ENCODE results near the gene DCUN1D4.

The DCUN1D4 gene

DNA sequence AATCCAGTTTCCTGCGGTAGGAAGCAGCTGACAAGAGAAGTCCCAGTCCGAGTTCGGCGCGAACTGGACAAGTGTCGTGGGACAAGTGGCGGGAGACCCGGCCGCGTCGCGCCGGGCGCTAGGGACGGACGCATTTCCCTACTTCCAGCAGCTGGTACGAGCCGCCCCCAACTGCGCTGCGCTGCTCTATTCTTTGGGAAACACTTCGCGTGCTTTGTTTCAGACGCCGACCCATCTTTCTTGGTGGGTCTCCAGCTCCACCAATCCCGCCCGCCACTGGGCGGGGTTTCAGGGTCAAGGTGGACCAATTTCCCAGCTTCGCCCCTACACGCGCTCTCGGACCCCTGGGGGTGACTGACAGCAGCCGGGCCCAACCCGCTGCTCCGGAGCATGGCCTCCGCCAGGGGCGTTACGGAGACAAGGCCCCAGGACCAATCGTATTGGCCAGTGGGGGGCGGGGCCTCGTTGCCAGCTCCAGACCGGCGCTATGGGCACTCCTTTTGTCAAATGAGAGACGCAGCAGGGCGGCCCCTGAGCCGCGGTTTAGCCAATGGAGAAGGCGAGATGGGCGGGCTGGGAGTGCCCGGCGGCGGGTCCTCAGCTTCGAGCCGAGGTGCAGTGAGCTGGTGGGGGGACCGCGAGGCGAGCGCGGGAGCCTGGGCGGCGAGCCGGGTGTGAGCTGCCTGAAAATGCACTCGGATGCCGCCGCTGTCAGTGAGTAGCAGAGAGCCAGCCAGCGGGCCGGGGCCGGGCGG, at the start of gene DCUN1D4:
DCUN1D4 (plus strand) TSS at position 600 of the 755 bp plus-strand sequence; CDS start at position 690, 90 bp downstream.
- in situ Hi-C loops (cut with MboI; ENCODE audit: low sequenced_read_pairs): no loop called here

DNA sequence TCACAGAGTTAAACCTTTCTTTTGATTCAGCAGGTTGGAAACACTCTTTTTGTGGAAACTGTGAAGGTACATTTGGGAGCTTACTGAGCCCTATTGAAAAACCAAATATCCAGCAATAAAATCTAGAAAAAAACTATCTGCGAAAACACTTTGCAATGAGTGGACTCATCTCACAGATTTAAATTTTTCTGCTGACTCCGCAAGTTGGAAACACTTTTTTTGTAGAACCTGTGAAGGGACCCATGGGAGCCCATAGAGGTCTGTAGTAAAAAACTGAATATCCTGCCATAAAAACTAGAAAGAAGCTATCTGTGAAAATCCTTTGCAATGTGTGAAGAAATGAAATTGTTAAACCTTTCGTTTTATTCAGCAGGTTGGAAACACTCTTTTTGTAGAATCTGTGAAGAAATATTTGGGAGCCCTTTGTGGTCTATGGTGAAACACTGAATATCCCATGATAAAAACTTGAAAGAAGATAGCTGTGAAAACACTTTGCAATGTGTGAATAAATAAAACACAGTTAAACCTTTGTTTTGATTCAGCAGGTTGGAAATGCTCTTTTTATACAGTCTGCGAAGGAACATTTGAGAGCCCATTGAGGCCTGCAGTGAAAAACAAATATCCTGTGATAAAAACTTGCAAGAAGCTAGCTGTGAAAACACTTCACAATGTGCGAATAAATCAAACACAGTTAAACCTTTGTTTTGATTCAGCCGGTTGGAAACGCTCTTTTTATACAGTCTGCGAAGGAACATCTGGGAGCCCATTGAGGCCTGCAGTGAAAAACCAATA, 22.3 kb upstream of the DCUN1D4 start:
- in situ Hi-C loops (cut with MboI; ENCODE audit: low sequenced_read_pairs): no loop called here

DNA sequence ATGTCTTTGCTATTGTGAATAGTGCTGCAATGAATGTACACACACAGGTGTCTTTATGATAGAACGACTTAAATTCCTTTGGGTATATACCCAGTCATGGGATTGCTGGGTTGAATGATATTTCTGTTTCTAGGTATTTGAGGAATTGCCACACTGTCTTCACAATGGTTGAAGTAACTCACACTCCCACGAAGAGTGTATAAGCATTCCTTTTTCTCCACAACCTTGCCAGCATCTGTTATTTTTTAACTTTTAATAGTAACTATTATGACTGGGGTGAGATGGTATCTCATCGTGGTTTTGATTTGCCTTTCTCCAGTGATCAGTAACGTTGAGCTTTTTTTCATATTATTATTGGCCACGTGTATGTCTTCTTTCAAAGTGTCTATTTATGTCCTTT, 17.6 kb upstream of the DCUN1D4 start:
- in situ Hi-C loops (cut with MboI; ENCODE audit: low sequenced_read_pairs): no loop called here

DNA sequence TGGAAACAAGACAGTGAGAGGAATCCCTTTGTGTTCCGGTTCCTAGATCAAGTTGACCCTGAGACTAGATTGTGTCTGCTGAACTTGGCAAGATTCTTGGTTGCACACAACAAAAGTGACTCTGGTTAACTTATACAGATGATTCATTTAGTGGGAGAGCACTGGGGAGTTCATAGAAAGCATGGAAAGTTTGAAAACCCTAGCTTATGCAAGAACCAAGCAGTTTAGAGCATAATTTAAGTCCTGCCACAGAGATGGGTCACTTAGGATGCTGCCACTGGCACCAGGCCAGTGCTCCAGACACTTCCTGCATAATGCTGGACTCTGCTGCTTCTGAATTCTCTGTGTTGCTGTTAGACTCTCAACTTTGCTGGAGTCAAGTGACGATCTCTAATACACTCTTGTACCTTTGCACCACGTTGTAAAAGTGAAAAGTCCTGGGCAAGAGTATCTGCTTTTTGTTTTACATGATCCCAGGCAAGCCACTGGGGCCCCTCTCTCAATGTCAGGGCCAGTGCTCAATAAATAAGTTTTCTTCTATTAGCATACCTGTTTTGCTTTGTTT, 12.7 kb upstream of the DCUN1D4 start:
- in situ Hi-C loops (cut with MboI; ENCODE audit: low sequenced_read_pairs): no loop called here

DNA sequence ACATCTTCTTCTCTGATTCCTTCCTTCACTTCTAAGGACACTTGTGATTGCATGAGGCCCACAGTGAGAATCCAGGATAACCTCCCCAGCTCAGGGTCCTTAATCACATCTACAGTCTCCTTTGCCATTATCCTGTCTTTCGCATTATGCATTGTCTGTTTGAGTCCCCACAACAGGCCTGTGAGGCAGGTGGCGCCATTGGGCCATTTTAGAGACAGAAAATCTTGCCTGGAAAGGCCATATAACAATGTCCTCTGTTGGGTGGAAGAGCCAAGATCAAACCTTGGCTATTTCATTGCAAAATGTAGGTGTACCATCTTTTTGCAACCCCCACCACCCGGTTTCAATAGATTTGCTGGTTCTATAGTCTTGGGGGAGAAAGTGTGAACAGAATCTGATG, 11.8 kb upstream of the DCUN1D4 start:
- in situ Hi-C loops (cut with MboI; ENCODE audit: low sequenced_read_pairs): no loop called here

DNA sequence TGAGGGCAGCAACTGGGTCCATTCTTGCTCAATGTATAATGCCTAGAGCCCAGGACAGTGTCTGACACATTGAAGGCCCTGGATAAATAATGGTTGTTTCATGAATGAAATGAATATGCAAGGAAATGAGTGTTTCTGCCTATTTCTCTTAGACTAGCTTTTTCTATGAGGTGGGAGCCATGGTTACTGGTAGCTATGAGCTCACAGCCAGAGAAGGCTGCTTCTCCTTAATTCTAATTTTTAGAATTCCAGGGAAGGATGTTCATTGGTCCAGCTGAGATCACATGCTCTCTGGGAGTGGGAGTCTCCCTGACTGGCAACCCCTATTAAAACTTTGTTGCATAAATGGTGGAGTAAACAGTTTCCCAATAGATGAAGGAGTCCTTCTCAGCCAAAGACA, 9.7 kb upstream of the DCUN1D4 start:
- in situ Hi-C loops (cut with MboI; ENCODE audit: low sequenced_read_pairs): no loop called here

DNA sequence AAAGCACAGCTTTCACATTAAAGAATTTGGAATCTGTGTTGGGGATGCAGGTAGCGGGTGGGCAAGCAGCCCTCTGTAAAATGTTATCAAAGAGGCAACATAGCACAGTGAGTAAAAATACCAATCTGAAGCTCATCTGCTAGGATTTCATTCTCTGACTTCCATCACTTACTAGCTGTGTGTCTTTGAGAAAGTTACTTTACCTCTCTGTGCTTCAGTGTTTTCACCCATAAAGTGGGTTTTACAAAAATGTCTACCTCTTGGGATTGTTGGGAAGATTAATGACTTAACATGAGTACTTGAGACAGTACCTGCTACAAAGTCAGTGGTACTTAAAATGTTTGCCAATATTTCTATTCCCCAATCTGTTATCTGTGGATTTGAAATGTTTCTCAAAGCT, 7.9 kb upstream of the DCUN1D4 start:
- in situ Hi-C loops (cut with MboI; ENCODE audit: low sequenced_read_pairs): no loop called here

DNA sequence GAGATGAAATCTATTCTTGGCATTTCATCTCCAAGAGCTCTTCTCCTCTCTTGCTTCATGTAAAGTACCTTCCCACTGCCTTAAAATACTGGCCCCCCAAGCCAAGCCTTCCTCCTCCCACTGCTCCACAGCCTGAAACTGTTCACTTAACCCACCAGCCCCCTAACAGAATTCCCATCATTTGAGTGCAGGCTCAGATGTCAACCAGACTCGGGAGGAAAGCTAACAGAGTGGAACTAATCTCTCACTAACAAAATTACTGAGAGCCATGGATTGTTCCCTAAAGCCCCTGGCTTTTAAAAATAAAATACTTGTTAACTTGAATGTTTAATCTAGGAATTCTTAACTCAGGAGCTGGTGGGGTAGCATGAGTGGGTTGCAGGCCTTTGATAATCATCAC, 7.1 kb upstream of the DCUN1D4 start:
- in situ Hi-C loops (cut with MboI; ENCODE audit: low sequenced_read_pairs): no loop called here

DNA sequence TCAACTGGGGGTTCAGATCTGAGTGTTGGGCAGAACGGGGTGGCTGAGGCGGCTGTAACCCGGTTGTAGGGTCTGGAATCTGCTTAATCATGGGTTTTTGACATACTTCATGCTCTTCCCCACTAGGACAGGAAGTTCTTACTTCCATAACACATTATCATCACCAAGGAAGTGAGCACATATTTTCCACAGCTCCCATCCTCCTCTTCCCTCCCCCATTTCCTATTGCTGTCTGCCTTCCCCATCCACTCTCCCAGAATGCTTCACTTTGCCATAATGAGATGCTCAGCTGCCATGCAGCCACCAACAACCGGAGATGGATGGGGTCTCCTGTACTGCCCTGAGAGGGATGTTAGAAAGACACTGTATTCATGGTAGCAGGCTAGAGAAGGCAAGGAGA, 6.4 kb upstream of the DCUN1D4 start:
- in situ Hi-C loops (cut with MboI; ENCODE audit: low sequenced_read_pairs): no loop called here

DNA sequence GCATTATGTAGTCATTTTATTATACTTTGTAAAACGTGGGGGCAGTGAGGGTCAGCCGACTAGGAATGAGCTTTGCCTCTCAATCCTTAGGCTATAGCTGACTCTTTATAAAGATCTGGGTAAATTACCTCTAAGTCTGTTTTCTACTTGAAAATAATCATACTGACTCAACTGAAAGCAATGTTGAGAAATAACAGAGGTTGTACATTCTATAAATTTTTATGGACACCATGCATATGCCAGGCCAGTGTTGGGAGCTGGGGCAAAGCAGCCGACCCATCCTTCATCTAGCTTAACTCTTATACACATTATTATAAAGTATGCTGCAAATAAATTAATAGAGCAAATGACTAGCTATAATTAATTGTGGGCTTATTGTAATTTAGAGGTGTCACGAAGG, 2.2 kb upstream of the DCUN1D4 start:
- in situ Hi-C loops (cut with MboI; ENCODE audit: low sequenced_read_pairs): no loop called here

DNA sequence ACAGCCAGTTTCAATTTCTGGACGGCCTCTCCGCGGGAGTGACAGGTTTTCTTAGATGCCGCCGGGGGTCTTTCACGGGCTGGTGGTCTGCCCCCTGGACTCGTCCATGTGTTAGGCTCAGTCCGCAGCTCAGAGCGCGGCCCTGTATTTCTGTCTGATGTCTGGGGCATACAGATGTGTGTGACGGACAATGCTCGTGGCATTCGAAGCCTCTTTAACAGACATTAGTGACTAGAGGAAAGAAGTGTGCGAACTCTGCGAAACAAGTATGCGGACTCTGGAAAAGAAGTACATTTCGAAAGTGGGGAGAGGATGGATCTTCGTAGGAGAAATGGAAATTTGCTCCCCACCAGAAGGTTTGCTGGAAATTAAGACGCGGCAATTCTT, 793 bp upstream of the DCUN1D4 start:
- in situ Hi-C loops (cut with MboI; ENCODE audit: low sequenced_read_pairs): no loop called here

DNA sequence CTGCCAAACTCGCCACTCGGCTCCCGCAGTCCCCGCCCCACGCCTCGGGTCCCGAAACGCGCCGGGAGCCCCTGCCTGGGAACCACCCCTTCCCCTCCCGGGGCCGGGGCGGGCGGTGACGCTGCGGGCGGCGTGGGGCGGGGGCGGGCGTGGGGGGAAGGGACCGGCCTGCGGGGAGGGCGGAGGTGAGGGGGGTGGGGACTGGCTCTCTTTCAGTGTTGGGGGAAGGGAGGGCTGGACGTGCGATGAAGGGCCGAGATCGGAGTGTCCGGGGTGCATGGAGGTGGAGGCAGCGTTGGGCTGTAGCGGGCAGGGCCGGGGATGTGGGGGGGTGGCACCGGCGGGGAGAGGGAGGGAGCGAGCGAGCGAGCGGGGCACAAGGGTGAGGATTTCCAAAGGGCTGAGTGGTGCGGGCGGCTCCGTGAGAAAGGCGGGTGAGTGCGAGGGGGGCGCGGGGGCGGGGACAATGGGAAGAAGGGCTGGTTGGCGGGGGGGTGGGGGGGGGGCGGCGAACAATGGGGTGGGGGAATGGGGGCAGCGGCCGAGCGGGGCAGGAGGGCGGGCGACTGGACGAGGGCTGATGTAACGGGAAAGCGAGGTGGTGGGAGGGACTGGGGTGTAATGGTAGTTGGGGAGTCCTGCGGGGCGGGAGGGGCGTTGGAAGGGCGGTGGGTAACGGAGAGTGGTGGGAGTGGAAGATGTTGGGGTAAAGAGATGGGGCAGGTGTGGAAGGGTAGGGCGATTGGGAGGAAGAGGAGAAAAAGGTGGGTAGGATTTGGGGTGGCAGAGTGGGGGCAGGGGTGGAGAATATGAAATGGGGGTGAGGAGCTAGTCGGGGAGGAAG, 578 bp downstream of the DCUN1D4 start:
- in situ Hi-C loops (cut with MboI; ENCODE audit: low sequenced_read_pairs): no loop called here

DNA sequence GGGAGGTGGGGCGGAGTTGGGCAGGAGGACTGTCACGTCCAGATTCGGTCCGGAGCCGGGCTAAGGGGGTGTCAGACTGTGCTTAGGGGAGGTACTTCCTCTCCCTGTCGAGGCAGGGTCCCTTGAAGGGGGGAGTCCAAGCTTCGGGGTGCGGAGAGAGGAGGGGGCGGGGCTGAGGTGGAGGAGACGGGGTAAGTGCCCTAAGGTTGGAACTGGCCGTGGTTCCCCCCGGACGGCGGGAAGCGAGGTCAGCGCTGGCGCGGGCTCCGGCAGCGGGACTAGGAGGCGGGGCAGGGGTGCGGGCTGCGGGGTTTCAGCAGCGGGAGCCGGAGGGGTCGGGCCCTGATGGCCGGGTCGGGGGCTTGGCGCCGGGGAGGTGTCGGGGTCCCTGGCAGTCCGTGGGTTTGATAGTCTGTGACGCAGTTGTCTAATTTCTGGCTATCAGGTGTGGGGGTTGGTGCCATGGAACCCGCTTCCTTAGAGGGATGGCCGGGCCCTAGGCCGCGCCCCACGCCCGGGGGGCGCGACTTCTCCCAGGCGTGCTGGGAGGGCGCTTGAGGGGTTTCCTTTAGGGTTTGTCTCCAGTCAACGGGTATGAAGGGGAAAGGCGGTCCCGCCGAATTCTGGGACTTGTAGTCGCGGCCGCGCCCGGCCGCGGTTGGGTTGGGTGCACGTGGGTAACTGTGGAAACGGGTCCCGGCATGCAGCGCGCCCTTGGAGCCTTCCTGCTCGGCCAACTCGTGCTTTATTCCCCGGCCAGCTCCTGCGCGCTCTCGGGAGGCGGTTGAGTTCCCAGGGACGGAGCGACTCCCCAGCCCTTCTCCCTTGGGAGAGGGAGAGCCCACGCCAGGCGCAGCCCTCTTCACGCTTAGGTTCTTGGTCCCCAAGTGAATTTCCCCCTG, 1.5 kb downstream of the DCUN1D4 start:
- in situ Hi-C loops (cut with MboI; ENCODE audit: low sequenced_read_pairs): no loop called here

DNA sequence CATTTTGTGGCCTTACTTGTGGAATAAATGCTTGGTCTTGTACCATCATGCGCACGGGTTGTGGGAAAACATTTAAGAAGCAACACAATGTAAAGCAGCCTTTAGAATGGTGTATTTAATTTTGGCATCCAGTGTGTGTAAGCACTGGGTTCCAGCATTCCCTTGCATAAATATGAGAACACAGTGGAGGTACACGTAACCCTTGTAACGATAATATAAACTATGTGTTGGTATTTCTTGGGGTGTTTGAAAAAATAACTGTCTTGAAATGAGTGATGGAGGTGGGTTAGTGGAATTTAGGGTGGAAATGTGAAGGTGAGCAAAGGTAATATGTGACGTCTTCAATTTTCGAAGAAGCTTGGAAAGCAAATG, 2.1 kb downstream of the DCUN1D4 start:
- in situ Hi-C loops (cut with MboI; ENCODE audit: low sequenced_read_pairs): no loop called here

DNA sequence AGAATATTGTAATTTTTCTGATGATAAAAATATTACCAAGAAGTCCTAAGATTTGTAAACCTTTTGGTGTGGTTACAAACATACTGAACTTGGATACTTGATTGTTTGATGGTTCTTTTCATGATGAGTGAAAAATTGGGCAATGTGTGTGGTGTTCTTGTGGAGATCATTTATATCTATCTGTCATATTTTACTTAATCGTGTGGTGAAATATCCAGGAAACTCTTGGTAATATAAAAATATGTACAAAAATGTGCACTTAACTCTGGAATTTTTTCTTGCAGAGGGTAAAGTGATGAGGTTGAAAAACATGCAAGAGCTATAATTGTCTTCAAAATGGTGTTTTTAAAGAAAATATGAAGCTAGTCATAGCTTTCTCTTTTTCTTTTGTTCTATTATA, 2.8 kb downstream of the DCUN1D4 start:
- in situ Hi-C loops (cut with MboI; ENCODE audit: low sequenced_read_pairs): no loop called here

DNA sequence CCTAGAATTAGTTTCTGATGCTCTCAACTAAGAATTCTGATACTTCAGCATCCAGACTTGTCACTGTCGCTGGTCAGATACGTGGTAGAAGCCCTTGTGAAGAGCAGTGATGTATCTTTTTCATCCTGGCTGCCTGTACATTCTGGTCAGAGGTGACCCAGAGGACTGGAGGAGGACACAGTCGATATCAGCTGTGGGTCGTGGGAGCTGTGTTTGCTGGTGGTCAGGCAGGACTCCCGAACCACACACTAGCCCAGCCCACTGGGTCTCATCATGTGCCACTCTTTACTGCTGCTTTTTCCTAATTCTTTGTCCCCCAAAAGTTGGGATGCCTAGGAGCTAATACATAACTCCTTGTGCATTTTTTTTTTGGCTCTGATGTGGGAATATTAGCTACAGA, 6.5 kb downstream of the DCUN1D4 start:
- in situ Hi-C loops (cut with MboI; ENCODE audit: low sequenced_read_pairs): no loop called here

DNA sequence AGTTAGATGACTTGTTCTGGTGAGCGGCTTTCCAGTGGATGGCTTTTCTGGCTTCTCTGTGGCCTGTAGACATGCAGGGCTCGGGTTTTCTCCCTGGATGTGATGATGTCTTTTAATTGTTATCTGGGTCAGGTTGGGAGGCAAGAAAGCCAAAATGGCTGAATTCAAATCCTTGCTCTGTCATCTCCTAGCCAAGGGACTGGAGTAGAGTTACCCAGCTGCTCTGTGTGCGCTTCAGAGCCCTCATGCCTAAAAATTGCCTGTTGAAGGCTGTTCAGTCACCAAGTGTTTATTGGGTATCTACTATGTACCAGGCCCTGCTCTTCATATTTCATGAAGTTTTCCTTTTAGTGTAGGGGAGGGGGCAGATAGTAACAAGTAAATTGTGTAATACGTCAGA, 7.3 kb downstream of the DCUN1D4 start:
- in situ Hi-C loops (cut with MboI; ENCODE audit: low sequenced_read_pairs): no loop called here

DNA sequence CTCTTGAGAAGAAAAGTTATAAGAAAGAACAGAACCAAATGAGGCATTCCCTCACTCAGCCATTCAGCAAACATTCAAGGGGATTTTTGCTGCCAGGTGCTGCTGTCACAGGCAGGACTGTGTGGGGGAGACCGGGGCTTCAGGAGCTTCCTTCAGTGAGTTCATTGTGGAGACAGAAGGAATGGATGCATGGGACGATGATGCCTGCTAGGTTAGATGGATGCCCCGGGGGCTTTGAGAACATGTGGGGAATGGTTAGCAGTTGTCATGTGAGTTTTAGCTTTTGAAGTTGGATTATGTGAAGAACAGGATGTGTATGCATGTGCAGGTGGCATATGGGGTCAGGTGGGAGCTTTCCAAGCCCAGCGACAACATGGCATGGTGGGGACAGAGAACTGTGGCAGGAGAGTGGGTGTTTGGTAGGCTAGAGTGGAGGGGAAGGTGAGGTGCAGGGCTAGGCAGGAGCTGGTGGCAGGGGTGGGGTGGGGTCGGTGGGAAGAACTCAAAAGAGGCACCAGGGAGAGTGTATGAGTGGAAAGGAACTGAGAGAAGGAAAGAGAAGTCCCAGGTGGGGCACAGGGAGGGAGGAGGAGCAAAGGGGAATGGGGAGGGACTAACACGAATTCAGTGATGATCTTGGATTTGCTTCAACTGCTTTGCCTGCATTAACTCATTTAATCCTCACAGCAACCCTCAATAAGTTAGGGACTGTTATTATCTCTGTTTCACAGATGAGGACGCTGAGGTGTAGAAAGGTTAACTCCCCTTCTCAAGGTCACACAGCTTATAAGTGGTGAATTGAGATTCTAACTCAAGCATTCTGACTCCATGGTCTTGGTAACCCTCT, 8.4 kb downstream of the DCUN1D4 start:
- in situ Hi-C loops (cut with MboI; ENCODE audit: low sequenced_read_pairs): no loop called here

DNA sequence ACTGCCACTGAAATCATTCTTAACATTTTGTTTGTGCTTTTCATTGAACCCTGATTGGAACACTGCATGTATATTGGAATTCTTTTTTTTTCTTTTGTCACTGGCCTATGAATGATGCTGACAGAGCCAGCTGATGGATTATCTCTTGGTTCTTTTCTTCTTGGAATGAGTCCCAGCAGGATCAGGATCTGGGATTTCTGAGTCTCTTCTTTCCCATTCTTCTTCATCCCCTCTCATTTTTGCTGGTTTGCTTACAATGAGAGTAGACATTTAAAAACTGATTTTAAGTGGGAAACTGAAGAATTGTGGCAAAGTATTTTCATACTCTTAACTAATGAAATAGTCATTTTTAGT, 9.0 kb downstream of the DCUN1D4 start:
- in situ Hi-C loops (cut with MboI; ENCODE audit: low sequenced_read_pairs): no loop called here

Measured in HL-60/S4 treated with phorbol 12-myristate 13-acetate at 8.2 ng/mL for 4 days and 3 days (cell line).